ENCODE data around the gene GPR82.
"Not testable (repeated sequence)": the region's sequence is repeated elsewhere in the genome, so short reads cannot be mapped to it uniquely, and the experiment has no call there.

Gene GPR82, protein sequence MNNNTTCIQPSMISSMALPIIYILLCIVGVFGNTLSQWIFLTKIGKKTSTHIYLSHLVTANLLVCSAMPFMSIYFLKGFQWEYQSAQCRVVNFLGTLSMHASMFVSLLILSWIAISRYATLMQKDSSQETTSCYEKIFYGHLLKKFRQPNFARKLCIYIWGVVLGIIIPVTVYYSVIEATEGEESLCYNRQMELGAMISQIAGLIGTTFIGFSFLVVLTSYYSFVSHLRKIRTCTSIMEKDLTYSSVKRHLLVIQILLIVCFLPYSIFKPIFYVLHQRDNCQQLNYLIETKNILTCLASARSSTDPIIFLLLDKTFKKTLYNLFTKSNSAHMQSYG

DNA sequence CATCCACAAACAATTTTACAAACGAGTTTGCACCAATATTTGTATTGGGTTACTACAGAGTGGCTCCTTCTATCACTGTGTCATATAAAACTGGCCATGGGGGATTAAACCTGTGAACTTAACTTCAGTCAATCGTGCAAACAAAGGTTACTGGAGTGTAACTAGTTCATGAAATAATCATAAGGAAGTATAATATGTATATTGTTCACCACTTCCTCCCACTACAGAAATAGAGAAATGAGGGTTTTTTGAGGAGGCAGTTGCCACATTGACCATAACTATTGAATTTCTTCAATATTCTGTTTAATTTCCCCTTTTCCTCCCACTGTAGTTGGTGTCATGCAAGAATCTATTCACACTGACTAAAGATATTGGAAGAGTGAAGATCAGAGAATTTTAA is at the start of gene GPR82:
Gene GPR82 (plus strand): TSS at position 356 of the 400 bp plus-strand sequence. CDS start 2,846 bp downstream, outside the sequence.
- no peak for DNase-seq (ENCODE audit: low spot score)

- DNase-seq (ENCODE audit: low spot score) = not testable (repeated sequence)
Measured at GRCh38 chrX:41676361-41676760, 47.6 kb upstream of the GPR82 start.

DNA sequence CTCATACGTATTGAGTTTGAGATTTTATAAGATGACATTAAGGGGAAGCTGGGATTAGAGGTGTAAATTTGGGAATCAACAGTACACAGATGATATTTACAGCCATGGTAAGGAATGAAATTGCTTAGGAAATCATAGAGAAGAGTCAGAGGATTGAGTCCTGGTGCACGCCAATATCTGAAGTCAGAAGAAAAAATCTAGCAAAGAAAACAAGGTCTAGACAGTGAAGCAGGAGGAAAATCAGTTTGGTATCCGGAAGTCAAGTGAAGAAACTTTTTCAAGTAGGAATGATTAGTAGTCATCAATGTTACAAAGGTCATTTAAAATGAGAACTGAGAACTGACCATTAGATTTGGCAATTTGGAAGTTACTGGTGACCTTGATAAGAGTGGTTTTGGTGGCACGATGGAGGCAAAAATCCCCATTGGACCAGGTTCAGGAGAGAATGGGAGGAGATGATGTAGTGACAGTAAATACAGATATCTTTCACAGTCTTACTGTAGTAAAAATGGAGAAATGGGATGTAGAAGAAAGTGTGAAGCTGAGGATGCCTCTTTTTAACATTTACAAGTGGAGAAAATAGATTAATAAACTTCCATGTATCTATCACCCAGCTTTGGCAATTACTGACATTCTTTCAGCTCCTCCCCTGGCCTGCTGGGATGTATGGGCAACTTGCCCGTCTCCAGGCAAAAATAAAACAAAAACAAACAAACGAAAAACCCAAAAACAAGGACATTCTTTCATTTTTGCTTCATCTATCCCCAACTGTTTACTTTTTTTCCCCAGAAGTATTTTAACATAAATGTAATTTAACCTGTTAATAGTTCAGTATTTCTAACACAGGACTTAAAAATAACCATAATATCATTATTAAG is 46.6 kb upstream of the GPR82 start:
- DNase-seq (ENCODE audit: low spot score) = no peak

DNA sequence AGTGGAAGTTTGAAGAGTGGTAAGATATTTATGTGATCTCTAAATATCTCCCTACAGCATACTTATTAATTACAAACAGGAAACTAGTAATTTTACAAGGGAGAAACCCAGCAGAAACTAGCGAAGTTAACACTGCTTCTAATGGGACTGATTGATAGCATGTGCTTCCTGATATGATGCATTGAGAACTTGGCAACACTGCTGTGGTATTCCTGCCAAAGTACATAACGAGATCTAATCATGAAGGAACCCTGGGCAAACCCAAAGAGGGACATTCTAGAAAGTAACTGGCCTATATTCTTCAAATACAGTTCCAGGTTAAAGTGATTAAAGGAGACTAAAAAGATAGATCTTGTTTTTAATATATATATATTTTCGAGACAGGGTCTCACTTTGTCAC is 39.8 kb upstream of the GPR82 start:
- no peak for DNase-seq (ENCODE audit: low spot score)

GRCh38 chrX:41684940-41685339 is 39.0 kb upstream of the GPR82 start:
- DNase-seq (ENCODE audit: low spot score) = no peak

DNA sequence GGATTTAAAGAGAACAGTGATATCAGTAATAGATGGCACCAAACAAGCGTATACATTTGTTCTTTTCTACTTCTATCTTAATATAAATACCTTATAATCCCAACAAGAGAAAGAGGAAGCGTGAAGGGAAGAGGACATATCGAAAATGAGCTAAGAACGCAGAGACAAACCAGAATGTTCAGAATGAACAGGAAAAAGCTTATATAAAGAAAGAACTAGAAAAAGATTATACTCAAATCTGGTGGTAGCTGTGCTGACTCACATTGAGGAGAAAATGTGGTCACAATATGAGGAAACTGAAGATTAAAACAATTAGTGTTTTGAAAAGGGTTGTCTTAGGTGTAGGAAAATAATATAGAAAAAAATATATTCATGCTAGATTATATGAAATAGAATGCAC is 37.2 kb upstream of the GPR82 start:
- no peak for DNase-seq (ENCODE audit: low spot score)

DNA sequence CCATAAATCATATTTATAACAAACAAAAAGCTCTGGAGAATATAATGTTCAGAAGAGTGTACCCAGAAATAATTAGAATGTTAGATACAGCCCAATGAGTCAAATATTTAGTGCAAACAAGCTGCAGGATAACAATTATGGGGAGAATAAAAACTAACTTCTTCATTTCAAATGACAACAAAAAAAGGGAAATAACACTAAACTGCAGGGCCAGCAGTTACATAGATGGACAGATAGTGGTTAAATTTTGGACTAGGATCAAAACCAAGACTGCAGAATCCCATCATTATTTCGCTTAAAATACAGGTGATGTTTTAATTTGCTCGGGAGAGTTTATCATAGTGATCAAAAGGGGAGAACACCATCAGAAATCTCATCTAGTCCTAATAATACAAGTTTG is 35.8 kb upstream of the GPR82 start:
- DNase-seq (ENCODE audit: low spot score) = no peak

- no peak for DNase-seq (ENCODE audit: low spot score)
Measured at GRCh38 chrX:41688835-41689234, 35.1 kb upstream of the GPR82 start, which contains the start of gene GPR34. Gene GPR34 (plus strand): TSS chrX:41688973. CDS start chrX:41695634, 6,661 bp downstream.

GRCh38 chrX:41689711-41690110 is 34.3 kb upstream of the GPR82 start:
- DNase-seq (ENCODE audit: low spot score) = no peak

DNA sequence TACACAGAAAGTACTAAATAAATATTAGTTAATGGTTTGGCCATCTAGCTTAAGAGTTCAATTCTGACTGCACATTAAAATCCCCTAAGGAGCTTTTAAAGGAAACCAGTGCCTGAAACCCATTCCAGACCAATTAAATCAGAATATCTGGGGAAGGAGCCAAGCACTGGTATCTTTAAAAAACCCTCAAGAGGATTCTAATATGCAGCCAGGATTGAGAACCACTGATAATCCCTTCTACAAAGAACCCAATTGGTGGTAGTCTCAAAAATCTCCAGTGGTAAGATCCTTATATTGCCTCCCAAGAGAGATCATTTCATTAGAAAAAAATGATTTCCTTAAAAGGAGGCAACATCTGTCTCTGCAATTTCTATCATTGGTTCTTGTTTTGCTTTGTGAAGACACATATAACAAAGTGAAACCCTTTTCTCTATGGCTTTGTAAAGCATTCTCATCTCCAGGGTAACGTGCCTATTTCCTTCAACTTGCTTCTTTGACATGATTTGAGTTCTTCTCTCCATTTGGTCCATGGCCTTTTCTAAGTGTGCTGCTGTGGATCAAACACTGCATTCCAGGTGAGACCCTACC is 31.7 kb upstream of the GPR82 start:
- DNase-seq (ENCODE audit: low spot score) = no peak

GRCh38 chrX:41693024-41693423 is 31.0 kb upstream of the GPR82 start:
- DNase-seq (ENCODE audit: low spot score) = no peak

GRCh38 chrX:41695426-41695825 is 28.6 kb upstream of the GPR82 start:
- no peak for DNase-seq (ENCODE audit: low spot score)

GRCh38 chrX:41703574-41704029 is 20.4 kb upstream of the GPR82 start:
- no peak for DNase-seq (ENCODE audit: low spot score)

GRCh38 chrX:41705042-41705441 is 18.9 kb upstream of the GPR82 start:
- DNase-seq (ENCODE audit: low spot score) = no peak

GRCh38 chrX:41705680-41706374 is 18.2 kb upstream of the GPR82 start:
- DNase-seq (ENCODE audit: low spot score) = no peak

- no peak for DNase-seq (ENCODE audit: low spot score)
Measured at GRCh38 chrX:41707218-41707617, 16.8 kb upstream of the GPR82 start.

DNA sequence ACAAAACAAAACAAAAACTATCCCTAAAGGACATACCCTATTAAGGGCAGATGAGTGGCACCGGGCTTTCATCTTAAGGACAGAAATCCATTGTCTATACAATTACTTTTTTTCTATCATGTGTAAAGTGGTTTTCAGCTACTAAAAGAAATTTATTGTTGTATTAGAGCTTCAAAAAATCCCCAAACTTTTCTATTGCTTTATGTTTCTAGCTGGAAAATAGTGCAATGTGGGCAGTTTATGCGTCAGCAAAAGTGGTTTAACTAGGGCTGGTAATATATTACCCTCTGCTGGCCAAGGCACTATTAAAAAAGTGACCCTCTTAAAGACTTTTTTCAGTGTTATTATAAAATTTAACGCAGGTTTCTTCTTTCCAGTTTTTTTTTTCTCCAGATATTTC is 15.5 kb upstream of the GPR82 start:
- no peak for DNase-seq (ENCODE audit: low spot score)

DNA sequence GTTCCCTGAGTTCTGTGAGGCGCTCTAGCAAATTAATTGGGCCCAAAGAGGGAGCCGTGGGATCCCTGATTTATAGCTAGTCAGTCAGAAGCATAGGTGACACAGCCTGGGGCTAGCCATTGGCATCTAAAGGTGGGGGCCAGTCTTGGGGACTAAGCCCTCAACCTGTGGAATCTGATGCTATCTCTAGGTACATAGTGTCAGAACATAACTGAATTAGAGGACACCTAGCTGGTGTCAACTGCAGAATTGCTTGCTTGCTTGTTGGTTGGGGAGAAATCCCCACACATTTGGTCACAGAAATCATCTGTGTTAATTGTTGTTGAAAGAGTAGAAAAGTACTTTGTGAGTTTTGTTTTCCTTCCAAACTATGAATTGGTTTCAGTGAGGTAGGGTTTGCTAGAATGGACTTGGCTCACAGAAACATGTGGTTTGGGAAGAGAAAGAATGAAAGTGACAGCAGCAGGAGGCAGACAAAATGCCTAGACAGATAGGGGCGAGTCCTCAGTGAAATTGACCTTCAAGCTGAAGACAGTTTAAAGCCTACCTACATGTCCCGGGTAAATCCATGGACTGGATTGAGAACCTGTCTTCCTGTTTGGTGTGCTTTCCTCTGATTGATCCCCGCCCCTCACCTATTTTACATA is 12.8 kb upstream of the GPR82 start:
- DNase-seq (ENCODE audit: low spot score) = no peak

DNA sequence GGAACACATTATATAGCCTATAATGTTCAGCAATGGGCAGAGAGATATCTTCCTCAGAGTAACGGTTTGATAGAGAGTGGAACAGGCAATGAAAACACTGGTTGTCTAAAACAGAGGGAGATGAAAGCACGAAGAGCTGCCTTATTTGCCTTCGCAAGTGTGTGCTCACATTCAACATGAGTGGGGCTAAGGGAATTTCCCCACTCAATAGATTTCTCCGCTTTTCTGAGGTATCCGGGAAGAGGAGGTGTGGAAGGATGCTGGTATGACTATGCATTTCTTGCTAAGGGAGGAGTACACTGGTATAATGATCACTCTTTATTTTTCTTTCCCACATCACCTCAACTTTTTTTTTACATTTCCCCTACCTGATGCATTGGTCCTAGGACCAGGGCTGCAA is 7.8 kb upstream of the GPR82 start:
- no peak for DNase-seq (ENCODE audit: low spot score)

DNA sequence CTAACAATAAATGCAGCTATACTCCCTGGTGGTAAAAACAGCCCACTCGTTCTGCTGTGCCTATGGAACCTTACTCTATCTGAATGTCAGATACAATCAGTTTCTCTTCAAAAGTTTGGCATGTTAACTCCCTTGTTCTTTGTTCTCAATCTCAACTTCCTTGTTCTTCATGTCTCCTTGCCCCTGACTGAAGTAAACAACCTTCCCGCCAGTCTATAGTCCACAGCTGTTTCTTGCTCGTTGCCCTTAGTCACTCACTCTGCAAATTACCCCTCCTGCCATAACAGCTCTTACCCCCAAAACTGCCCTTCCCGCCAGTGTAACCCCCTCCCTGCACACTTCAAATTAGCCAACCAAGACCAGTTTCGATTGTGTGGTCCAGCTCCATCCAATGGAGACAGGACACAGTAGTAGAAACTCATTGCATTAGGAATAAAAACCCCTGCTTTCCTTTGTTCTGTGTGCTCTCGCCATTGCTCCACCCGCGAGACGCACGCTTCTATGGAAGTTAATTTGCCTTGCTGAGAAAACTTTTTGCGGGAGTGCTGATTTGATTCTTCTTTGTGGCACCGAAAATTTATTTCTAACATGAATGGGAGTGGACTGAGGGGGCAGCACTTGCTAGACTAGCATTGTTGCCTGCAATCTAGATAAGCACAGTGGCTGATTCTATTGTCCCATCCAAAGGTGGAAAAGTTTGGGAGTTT is 7.1 kb upstream of the GPR82 start:
- DNase-seq (ENCODE audit: low spot score) = no peak
